GM18526 (cell line): ENCODE data around the gene MEF2B.

Source experiments
- POLR2A ChIP-seq: IDR thresholded peaks from 3 replicates; pipeline ENCODE4 v1.6.1; 2011; ENCODE audit not compliant: insufficient read length; ENCODE audit errors: extremely low read depth

MEF2B gene

DNA sequence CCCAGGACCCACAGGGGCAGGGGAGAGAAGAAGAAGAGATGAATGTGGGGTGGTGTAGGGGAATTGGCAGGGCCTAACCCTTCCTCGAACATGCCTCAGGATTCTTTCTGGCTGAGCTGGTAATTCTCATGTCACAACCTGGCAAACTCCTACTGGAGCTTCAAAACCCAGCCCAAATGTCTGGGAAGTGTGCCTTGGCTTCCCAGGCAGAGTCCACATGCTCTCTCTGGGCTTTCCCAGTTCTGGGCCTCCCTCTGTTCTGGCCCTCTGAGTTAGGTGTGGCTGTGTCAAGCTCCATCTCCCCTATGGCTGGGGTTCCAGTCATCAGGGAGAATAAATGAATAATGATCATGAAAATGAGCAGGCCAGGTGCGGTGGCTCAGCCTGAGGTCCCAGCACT lies 20.6 kb downstream of the MEF2B start:
- no peak for TF ChIP-seq POLR2A

DNA sequence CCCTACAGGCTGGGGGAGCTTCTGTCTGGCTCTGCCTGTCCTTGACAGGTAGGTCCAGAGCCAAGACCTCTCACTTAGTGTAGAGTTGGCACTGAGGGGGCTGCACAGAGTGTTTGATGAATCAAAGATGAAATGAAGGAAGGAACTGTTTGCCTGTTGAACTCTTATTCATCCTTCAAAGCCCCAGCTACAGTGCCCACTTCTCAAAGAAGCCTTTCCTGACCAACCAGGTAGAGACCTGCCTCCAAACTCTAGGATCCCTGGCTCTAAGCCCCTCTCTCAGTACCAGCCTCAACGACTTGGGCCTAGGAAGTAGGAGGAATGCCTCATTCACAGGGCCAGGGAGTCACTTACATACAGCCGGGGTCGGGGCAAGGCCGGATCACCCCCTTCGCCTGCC lies 22.7 kb downstream of the MEF2B start:
- TF ChIP-seq POLR2A: no peak

DNA sequence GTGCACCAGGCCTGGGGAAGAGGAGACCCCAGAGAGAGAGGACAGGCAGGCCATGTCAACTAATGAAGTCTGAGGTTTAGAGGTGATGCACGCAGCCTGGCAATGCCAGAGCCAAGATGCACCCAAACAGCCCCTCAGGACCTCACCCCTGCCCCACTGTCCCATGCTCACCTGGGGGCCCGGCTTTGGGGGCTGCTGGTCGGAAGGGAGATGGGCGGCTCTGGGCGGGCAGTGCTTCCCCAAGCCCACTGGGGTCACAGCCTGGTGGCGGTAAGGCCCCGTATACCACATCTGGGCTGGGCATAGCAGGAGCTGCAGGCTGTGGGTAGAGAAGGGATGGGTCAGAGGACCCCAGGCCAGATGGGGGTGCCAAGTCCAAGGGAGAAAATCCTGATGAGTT lies 23.2 kb downstream of the MEF2B start:
- no peak for TF ChIP-seq POLR2A

DNA sequence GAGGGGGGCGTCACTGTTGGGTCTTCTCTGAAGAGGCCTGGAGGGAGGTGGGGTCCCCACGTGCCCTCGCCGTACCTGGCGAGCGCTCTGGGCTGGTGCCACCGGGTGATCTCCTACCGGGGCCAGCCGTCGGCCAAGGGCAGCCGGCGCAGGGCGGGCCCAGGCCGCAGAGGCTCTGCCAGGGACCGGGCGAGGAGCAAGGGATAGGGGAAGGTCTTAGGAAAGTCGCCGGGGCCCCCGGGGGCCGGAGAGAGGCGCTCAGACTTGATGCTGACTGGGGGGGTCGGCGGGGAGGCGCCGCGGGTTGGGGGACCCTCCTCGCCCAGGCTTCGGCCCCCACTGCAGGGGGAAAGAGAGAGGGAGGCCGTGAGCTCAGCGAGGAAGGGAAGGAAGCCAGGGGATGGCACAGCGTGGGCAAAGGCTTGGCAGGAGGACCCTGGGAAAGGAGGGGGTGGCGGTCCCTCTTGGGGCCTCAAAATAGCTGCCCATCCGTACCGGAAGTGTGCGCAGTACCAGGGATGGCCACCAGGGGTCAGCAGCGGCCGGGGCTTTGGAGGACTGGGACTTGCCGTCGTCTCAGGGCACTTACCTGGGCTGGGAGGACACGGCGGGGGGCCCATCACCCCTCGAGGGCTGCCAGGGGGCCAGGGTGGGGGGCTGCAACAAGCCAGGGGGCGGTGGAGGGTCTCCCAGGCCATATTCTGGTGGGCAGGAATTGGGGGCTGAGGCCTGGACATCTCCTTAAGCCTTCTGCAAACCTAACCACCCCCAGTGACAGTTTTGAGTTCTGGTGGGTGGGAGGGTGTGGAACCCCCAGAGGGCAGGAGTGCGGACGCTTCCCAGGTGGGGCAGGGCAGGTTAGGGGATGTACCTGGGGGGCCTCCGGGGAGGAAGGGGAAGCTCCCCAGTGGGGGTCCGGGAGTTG lies 24.1 kb downstream of the MEF2B start:
- TF ChIP-seq POLR2A: no peak

DNA sequence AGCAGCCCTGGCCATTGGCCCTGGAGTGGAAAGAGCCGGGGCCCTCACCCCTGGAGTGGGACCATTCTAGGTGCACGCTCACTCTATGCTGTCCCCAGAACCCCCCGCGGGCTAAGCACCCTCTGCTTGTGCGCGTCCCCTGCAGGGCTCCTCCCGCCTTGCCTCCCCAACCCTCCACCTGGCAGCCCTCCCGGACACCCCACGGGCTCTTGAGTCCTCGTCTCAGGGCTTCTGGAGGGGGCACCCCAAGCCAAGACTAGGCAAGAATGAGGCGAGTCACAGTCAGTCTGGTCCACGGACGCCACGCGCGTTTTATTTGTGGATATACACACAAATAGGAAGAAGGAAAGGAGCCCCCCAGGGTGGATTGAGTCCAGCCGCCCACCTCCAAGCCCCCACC lies 24.8 kb downstream of the MEF2B start:
- TF ChIP-seq POLR2A: no peak

DNA sequence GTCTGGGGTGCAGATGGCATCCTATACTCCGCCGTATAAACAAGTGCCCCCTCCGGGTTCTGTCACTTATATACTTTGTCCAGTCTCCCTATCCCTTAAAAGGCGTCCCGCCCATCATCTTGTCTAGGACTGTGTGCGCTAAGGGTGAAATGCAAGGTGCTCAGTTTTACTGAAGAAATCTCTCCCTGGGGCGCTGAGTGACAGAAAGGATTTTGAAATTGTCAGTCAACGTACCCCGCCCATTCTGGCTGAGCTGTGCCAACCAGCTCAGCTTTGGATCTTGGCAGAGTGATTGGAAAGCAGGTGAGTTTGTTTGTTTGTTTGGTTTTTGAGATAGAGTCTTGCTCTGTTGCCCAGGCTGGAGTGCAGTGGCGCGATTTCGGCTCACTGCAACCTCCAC lies 27.7 kb downstream of the MEF2B start:
- TF ChIP-seq POLR2A: no peak

DNA sequence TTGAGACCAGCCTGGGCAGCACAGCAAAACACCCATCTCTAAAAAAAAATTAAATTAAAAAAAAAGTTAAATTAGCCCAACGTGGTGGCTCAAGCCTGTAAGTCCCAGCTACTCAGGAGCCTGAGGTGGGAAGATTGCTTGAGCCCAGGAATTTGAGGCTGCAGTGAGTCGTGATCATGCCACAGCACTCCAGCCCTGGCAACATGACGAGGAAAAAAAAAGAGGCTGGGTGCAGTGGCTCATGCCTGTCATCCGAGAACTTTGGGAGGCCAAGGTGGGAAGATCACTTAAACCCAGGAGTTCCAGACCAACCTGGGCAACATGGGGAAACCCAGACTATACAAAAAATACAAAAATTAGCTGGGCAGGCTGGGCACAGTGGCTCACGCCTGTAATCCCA lies 29.6 kb downstream of the MEF2B start:
- TF ChIP-seq POLR2A: no peak

DNA sequence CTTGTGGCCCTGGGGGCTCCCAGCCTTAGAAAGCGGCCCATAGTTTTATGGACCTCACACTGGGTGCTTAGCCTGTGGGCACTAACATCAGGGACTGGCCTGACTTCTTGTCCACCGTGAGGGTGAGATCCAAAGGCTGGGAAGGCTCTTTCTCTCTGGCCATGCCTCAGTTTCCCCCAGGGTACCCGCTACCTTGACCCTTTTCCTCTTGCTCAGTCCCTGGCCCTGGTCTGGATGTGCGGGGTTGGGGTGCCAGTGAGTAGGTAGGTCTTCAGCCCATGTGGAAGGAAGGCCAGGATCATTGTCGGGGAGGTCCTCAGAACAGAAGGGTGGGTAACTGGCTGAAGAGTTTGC lies 30.2 kb downstream of the MEF2B start:
- TF ChIP-seq POLR2A: no peak

DNA sequence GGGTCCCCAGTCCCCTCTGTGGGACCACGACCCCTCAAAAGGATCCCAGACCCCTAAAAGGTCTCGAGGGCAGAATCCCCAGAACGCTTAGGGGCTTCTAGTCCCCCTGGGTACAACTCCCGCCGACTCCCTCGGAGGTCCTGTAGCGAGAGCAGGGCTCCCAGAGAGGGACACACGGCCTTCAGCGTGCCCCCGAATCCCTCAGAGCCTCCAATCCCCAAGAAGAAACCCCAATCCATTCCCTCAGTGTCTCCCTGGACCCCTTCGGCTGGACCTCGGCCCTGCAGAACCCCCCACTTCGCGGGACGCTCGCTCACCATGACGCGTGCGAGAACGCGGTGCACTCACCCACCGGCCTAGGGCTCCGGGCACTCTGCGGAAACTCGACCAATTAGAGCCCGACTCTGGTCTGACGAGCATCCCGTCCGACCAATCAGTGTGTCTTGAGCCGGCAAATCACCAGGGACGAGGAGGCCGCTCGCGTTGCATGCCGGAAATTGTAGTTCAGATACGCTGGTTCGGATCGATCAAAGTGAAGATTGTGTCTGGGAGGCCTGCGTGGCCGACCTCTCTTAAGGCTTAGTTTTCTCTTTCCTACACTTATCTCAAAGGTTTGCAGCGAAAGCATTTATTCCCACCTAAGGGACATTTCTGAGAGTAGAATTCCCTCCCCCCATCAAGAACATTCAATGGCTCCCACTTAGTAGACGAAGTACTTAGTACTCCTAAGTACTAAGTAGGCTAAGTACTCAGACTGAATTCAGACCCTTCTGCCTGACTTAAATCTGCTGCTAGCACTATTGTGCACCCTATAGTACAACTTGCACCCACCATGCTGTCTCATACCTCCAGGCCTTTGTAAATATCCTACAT lies 31.7 kb downstream of the MEF2B start, which contains the start of gene TMEM161A:
TMEM161A (minus strand) TSS at position 370 of the 873 bp plus-strand sequence; CDS start at position 320, 50 bp downstream.
- peak; percentile 80 for TF ChIP-seq POLR2A

DNA sequence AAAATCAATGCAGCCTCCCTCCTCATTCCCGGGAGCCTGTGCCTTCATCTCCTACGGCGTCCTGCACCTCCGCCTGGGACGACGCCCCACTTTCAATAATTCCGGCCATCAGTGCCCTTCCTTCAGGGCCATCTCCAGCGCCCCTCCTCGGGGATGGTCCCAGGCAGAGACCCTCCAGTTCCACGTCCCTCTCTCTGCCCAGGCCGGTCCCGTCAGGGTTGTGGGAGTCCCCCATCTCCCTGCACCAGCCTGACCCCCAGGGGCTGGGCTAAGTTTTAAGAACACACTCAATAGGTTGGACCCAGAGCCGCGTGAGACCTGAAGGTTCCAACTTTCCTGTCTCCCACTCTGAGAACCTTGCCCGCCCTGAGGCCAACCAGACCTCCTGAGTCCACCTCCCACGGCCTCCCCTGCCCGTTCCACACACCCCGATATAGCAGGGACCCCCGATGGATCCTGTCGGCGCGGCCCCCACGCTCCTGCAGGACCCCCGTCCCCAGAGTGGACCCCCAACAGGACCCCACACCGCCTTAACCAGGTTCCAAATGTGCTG lies 32.4 kb downstream of the MEF2B start:
- TF ChIP-seq POLR2A: no peak

DNA sequence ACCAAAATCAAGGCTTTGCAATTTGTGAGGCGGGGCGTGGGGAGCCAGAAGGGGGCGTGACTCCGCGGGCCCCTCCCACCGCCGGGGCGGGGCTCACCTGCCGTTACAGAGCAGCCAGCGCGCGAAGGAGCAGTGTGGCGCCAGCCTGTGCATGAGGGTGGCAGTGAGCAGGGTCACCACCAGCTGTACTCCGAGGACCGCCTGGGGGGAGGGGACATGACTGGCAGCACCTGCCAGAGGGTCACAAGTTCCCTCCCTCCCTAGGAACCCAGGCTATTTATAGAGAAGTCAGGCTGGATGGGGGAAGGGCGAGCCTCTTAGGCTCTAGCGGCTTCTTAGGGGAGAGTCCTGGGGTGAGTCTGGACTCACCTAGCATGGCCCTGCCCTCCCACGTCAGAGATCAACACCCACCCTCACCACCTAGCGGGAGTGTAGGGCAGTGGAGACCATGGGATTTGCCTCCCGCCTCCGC lies 35.3 kb downstream of the MEF2B start:
- TF ChIP-seq POLR2A: no peak

DNA sequence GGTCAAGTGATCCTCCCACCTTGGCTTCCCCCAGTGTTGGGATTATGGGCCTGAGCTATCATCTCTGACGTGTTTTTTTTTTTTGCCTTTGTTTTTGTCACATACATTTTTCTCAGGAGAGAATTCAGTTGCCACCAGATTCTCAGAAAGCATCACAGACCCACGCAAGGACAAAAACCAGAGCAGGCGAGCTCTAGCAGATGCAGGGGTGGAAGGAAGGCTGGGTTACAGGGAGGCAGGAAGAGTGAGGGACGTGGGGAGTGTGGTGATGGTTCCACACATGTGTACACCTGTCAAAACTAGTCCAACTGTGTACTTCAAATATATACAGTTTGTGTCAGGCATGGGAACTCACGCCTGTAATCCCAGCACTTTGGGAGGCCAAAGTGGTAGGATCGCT lies 36.1 kb downstream of the MEF2B start:
- no peak for TF ChIP-seq POLR2A

DNA sequence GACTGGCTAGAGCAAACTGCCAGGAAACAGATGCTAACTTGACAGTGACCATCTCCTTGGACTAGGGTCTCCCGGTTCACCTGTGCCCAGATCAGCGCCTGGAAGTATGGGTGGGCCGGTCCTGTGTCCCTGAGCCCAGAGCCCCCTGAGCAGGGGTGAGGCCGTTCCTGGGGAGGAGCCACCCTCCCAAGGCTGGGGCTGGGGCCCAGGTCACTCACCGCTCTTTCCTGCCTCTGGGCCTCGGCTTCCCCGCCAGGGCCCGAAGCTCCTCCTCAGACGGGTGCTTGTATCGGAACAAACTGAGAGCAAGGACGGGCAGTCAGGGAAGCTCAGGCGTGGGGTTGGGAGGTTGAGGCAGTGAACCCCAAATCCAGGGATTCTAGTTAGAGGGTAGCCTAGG lies 37.2 kb downstream of the MEF2B start:
- TF ChIP-seq POLR2A: no peak

DNA sequence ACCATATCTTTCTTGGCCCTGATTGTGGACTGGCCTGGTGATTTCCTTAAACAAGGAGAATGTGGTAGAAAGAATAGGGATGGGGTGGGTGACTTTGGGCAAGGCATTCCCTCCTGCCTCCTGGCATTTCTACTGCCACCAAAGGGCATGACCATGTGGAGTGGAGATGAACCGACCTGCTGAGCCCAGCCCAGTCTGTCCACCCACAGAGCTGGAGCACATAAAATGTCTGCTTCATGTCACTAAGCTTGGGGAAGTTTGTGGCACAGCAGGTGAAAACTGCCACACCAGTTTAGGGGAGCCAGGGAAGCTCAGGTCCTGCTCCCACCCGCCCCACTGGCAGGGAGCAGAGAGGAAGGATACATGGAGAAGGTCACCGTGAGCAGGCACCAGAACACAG lies 38.1 kb downstream of the MEF2B start:
- TF ChIP-seq POLR2A: no peak

DNA sequence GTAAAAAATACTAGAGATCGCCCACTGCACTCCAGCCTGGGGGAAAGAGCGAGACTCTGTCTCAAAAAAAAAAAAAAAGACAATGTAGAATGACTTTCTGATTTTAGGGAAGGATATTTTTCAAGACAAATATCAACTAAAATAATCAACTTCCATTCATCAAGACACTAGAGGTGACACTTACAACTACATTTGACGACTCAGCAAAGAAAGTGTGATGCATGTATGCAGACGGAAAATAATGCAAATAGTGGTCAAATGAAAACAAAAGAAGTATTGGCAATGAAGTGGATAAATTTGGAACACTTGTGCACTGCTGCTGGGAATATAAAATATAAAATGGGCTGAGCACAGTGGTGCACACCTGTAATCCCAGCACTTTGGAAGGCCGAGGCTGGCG lies 44.0 kb downstream of the MEF2B start:
- no peak for TF ChIP-seq POLR2A

DNA sequence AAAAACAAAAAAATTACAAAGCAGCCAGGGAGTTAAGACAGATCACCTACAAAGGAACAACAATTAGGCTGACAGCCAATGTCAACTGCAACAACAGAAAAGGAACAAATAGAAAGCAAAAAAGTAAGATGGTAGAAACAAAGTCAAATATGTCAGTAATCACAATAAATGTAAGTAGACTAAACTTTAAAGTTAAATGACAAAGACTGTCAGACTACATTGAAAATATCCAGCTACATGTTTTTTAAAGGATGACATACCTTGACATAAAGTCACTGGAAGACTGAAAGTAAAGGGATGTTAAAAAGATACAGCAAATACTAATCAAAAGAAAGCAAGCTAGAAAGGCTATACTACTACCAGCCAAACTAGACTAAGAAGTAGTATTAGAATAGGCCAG lies 46.7 kb downstream of the MEF2B start:
- no peak for TF ChIP-seq POLR2A
